Umbilical cord (tissue), 1 donor: ENCODE data around the gene GGPS1. TPM values are rescaled to one million over a fixed set of nuclear protein-coding genes. Genes with fewer than 3 reads are reported as not detected.

ENCODE experiments used
- total RNA-seq: library from RNA; depleted of rRNA; stranded (reverse); fragments of >200 nt; gene quantifications from one replicate; pipeline ENCODE4 v1.2.3, GENCODE V29; 2014; ENCODE audit warnings: low replicate concordance; ENCODE audit not compliant: insufficient read depth

The GGPS1 gene
- total RNA-seq, 1 donor from 2014 or later, result 20.0 TPM

Other genes starting within 250 kb of the GGPS1 start
- 76.3 TPM for gene TOMM20, start 199.7 kb upstream of the GGPS1 start, total RNA-seq
- gene RBM34, start 167.3 kb upstream of the GGPS1 start, total RNA-seq, result 36.6 TPM
- gene ARID4B, start 391 bp upstream of the GGPS1 start, total RNA-seq, result 49.8 TPM
- gene TBCE, start 38.9 kb downstream of the GGPS1 start, total RNA-seq, result 53.9 TPM
- gene B3GALNT2, start 175.9 kb downstream of the GGPS1 start, total RNA-seq, result 71.7 TPM